Measurements from ENCODE around the gene ETV2.

- no peak for TF ChIP-seq CTCF (conservative IDR thresholded peaks at IDR 0.05)
- TF ChIP-seq ZFX (IDR thresholded peaks at IDR 0.05): no peak
These were observed 4.9 kb upstream of the ETV2 start for GRCh38 chr19:35636651-35637050.
